ENCODE measurements around the gene SNX9.

SNX9 gene

GRCh38 chr6:157823001-157823527 is at the start of gene SNX9:
Gene SNX9 (plus strand): TSS chr6:157823246. CDS start chr6:157823435, 189 bp downstream.
- Histone ChIP-seq H3K9me3 (ENCODE audit: control insufficient read depth in 2 of 2, low read length in 2 of 2) (no peaks in the 10 kb centered on the region), H3K4me1 (ENCODE audit: control insufficient read depth, insufficient read depth, low read length) (peaks cover 13% of the 10 kb centered on the region), H3K27ac (ENCODE audit: low read length) (peak within 1 kb of the TSS; percentile 90), H3K9ac (ENCODE audit: low read length in 2 of 2) (peak within 1 kb of the TSS; percentile 94 to 95), H3K27me3 (ENCODE audit: control insufficient read depth in 1 of 2, insufficient read depth in 2 of 2, low read length in 2 of 2) (no peaks in the 10 kb centered on the region), H3K36me3 (ENCODE audit: control insufficient read depth in 2 of 2, insufficient read depth in 2 of 2, low read length in 2 of 2) (no peaks in the 10 kb centered on the region), H3K4me3 (ENCODE audit: low read length in 2 of 2) (peak within 1 kb of the TSS; percentile 85 to 89)

GRCh38 chr6:157773248-157773773 is 49.7 kb upstream of the SNX9 start:
- H3K4me3 ChIP-seq (ENCODE audit: low read length in 2 of 2) = no peak overlapping the region
- peaks cover 0 to 5% of the 10 kb centered on the region in 2 donors for H3K9me3 ChIP-seq (ENCODE audit: control insufficient read depth in 2 of 2, low read length in 2 of 2)
- H3K27me3 ChIP-seq (ENCODE audit: control insufficient read depth in 1 of 2, insufficient read depth in 2 of 2, low read length in 2 of 2) = peaks cover 0 to 2% of the 10 kb centered on the region in 2 donors
- H3K36me3 ChIP-seq (ENCODE audit: control insufficient read depth in 2 of 2, insufficient read depth in 2 of 2, low read length in 2 of 2) = no peaks in the 10 kb centered on the region
- H3K27ac ChIP-seq (ENCODE audit: low read length) = no peak overlapping the region
- H3K9ac ChIP-seq (ENCODE audit: low read length in 2 of 2) = no peak overlapping the region
- peaks cover 4% of the 10 kb centered on the region for H3K4me1 ChIP-seq (ENCODE audit: control insufficient read depth, insufficient read depth, low read length)

GRCh38 chr6:157774153-157775135 is 48.6 kb upstream of the SNX9 start:
- Histone ChIP-seq H3K4me1 (ENCODE audit: control insufficient read depth, insufficient read depth, low read length) (peaks cover 3% of the 10 kb centered on the region), H3K9ac (ENCODE audit: low read length in 2 of 2) (no peak overlapping the region), H3K27ac (ENCODE audit: low read length) (no peak overlapping the region), H3K9me3 (ENCODE audit: control insufficient read depth in 2 of 2, low read length in 2 of 2) (peaks cover 0 to 5% of the 10 kb centered on the region in 2 donors), H3K36me3 (ENCODE audit: control insufficient read depth in 2 of 2, insufficient read depth in 2 of 2, low read length in 2 of 2) (no peaks in the 10 kb centered on the region), H3K4me3 (ENCODE audit: low read length in 2 of 2) (no peak overlapping the region), H3K27me3 (ENCODE audit: control insufficient read depth in 1 of 2, insufficient read depth in 2 of 2, low read length in 2 of 2) (peaks cover 0 to 2% of the 10 kb centered on the region in 2 donors)

GRCh38 chr6:157775376-157775775 is 47.7 kb upstream of the SNX9 start:
- peaks cover 0 to 2% of the 10 kb centered on the region in 2 donors for H3K27me3 ChIP-seq (ENCODE audit: control insufficient read depth in 1 of 2, insufficient read depth in 2 of 2, low read length in 2 of 2)
- H3K4me3 ChIP-seq (ENCODE audit: low read length in 2 of 2) = no peak overlapping the region
- peaks cover 0 to 5% of the 10 kb centered on the region in 2 donors for H3K9me3 ChIP-seq (ENCODE audit: control insufficient read depth in 2 of 2, low read length in 2 of 2)

GRCh38 chr6:157777344-157777743 is 45.7 kb upstream of the SNX9 start:
- Histone ChIP-seq H3K4me1 (ENCODE audit: control insufficient read depth, insufficient read depth, low read length) (no peaks in the 10 kb centered on the region), H3K36me3 (ENCODE audit: control insufficient read depth in 2 of 2, insufficient read depth in 2 of 2, low read length in 2 of 2) (no peaks in the 10 kb centered on the region), H3K4me3 (ENCODE audit: low read length in 2 of 2) (no peak overlapping the region), H3K9me3 (ENCODE audit: control insufficient read depth in 2 of 2, low read length in 2 of 2) (peaks cover 0 to 5% of the 10 kb centered on the region in 2 donors), H3K9ac (ENCODE audit: low read length in 2 of 2) (no peak overlapping the region), H3K27me3 (ENCODE audit: control insufficient read depth in 1 of 2, insufficient read depth in 2 of 2, low read length in 2 of 2) (peaks cover 0 to 2% of the 10 kb centered on the region in 2 donors), H3K27ac (ENCODE audit: low read length) (no peak overlapping the region)

More at GRCh38 chr6:157775376-157775775, 47.7 kb upstream of the SNX9 start:
- Histone ChIP-seq H3K9ac (ENCODE audit: low read length in 2 of 2) (no peak overlapping the region), H3K27ac (ENCODE audit: low read length) (no peak overlapping the region), H3K4me1 (ENCODE audit: control insufficient read depth, insufficient read depth, low read length) (no peaks in the 10 kb centered on the region), H3K36me3 (ENCODE audit: control insufficient read depth in 2 of 2, insufficient read depth in 2 of 2, low read length in 2 of 2) (no peaks in the 10 kb centered on the region)

GRCh38 chr6:157778719-157779118 is 44.3 kb upstream of the SNX9 start:
- Histone ChIP-seq H3K9ac (ENCODE audit: low read length in 2 of 2) (no peak overlapping the region), H3K27me3 (ENCODE audit: control insufficient read depth in 1 of 2, insufficient read depth in 2 of 2, low read length in 2 of 2) (peaks cover 0 to under 1% of the 10 kb centered on the region in 2 donors), H3K27ac (ENCODE audit: low read length) (no peak overlapping the region), H3K4me1 (ENCODE audit: control insufficient read depth, insufficient read depth, low read length) (no peaks in the 10 kb centered on the region), H3K9me3 (ENCODE audit: control insufficient read depth in 2 of 2, low read length in 2 of 2) (peaks cover 0 to 5% of the 10 kb centered on the region in 2 donors), H3K36me3 (ENCODE audit: control insufficient read depth in 2 of 2, insufficient read depth in 2 of 2, low read length in 2 of 2) (no peaks in the 10 kb centered on the region), H3K4me3 (ENCODE audit: low read length in 2 of 2) (no peak overlapping the region)

GRCh38 chr6:157779705-157780604 is 43.1 kb upstream of the SNX9 start:
- Histone ChIP-seq H3K9me3 (ENCODE audit: control insufficient read depth in 2 of 2, low read length in 2 of 2) (peaks cover 0 to 5% of the 10 kb centered on the region in 2 donors), H3K27ac (ENCODE audit: low read length) (no peak overlapping the region), H3K4me1 (ENCODE audit: control insufficient read depth, insufficient read depth, low read length) (no peaks in the 10 kb centered on the region), H3K4me3 (ENCODE audit: low read length in 2 of 2) (no peak overlapping the region), H3K27me3 (ENCODE audit: control insufficient read depth in 1 of 2, insufficient read depth in 2 of 2, low read length in 2 of 2) (no peaks in the 10 kb centered on the region), H3K36me3 (ENCODE audit: control insufficient read depth in 2 of 2, insufficient read depth in 2 of 2, low read length in 2 of 2) (no peaks in the 10 kb centered on the region), H3K9ac (ENCODE audit: low read length in 2 of 2) (no peak overlapping the region)

GRCh38 chr6:157785636-157786035 is 37.4 kb upstream of the SNX9 start:
- H3K27ac ChIP-seq (ENCODE audit: low read length) = no peak overlapping the region
- H3K36me3 ChIP-seq (ENCODE audit: control insufficient read depth in 2 of 2, insufficient read depth in 2 of 2, low read length in 2 of 2) = no peaks in the 10 kb centered on the region
- no peak overlapping the region for H3K4me3 ChIP-seq (ENCODE audit: low read length in 2 of 2)
- no peak overlapping the region for H3K9ac ChIP-seq (ENCODE audit: low read length in 2 of 2)
- no peaks in the 10 kb centered on the region for H3K27me3 ChIP-seq (ENCODE audit: control insufficient read depth in 1 of 2, insufficient read depth in 2 of 2, low read length in 2 of 2)
- no peaks in the 10 kb centered on the region for H3K9me3 ChIP-seq (ENCODE audit: control insufficient read depth in 2 of 2, low read length in 2 of 2)
- H3K4me1 ChIP-seq (ENCODE audit: control insufficient read depth, insufficient read depth, low read length) = no peaks in the 10 kb centered on the region

- H3K4me1 ChIP-seq (ENCODE audit: control insufficient read depth, insufficient read depth, low read length) = no peaks in the 10 kb centered on the region
- no peaks in the 10 kb centered on the region for H3K9me3 ChIP-seq (ENCODE audit: control insufficient read depth in 2 of 2, low read length in 2 of 2)
- no peak overlapping the region for H3K4me3 ChIP-seq (ENCODE audit: low read length in 2 of 2)
- no peaks in the 10 kb centered on the region for H3K36me3 ChIP-seq (ENCODE audit: control insufficient read depth in 2 of 2, insufficient read depth in 2 of 2, low read length in 2 of 2)
- H3K9ac ChIP-seq (ENCODE audit: low read length in 2 of 2) = no peak overlapping the region
- no peak overlapping the region for H3K27ac ChIP-seq (ENCODE audit: low read length)
- H3K27me3 ChIP-seq (ENCODE audit: control insufficient read depth in 1 of 2, insufficient read depth in 2 of 2, low read length in 2 of 2) = no peaks in the 10 kb centered on the region
Observed at GRCh38 chr6:157786221-157786620, 36.8 kb upstream of the SNX9 start.

GRCh38 chr6:157787080-157787479 is 36.0 kb upstream of the SNX9 start:
- no peak overlapping the region for H3K4me3 ChIP-seq (ENCODE audit: low read length in 2 of 2)
- H3K36me3 ChIP-seq (ENCODE audit: control insufficient read depth in 2 of 2, insufficient read depth in 2 of 2, low read length in 2 of 2) = no peaks in the 10 kb centered on the region
- H3K27ac ChIP-seq (ENCODE audit: low read length) = no peak overlapping the region
- H3K9ac ChIP-seq (ENCODE audit: low read length in 2 of 2) = no peak overlapping the region
- no peaks in the 10 kb centered on the region for H3K27me3 ChIP-seq (ENCODE audit: control insufficient read depth in 1 of 2, insufficient read depth in 2 of 2, low read length in 2 of 2)
- H3K9me3 ChIP-seq (ENCODE audit: control insufficient read depth in 2 of 2, low read length in 2 of 2) = no peaks in the 10 kb centered on the region
- no peaks in the 10 kb centered on the region for H3K4me1 ChIP-seq (ENCODE audit: control insufficient read depth, insufficient read depth, low read length)

Measured in stomach smooth muscle (tissue), 2 donors.